H1 (cell line): ENCODE measurements around the gene IL6R. TPM values are rescaled to one million over a fixed set of nuclear protein-coding genes. Genes with fewer than 3 reads are reported as not detected.

Experiments used
- CREB1 ChIP-seq: IDR thresholded peaks from 2 replicates; pipeline ENCODE4 v1.6.1; 2012; ENCODE audit warnings: inconsistent platforms
- NRF1 ChIP-seq: IDR thresholded peaks from 2 replicates; pipeline ENCODE4 v1.6.1; 2011; ENCODE audit warnings: mild to moderate bottlenecking, low read depth, low read length, improper control_type of control experiment
- SIRT6 ChIP-seq: IDR thresholded peaks from one replicate; pipeline ENCODE4 v1.7.1; 2012; ENCODE audit warnings: low read length, inconsistent platforms
- polyA plus RNA-seq, 7 experiments: library from polyadenylated mRNA; depleted of rRNA in 3 of 7; stranded (reverse) in 5 of 7; unstranded in 2 of 7; fragments of >200 nt in 5 of 7; fragments of 200-250 nt in 2 of 7; gene quantifications; 1 replicate in 5 of 7; 2 replicates in 1 of 7; 4 replicates in 1 of 7; pipeline versions ENCODE4 v1.2.1 to v1.2.3, GENCODE V29; 2011 to 2013; ENCODE audit warnings: missing spikeins in 2 of 7, mixed read lengths in 2 of 7
- total RNA-seq: library from RNA; stranded (reverse); fragmentation: NEBNext Ultra II Directional; extraction: Animal tissue kit (Norgen Biotek cat#: 25700); gene quantifications from 2 replicates; pipeline ENCODE4 v1.2.1, GENCODE V29; 2021

The IL6R gene
- total and polyA plus RNA-seq, 2 of the 8 experiments (the other 6 are each of a cell fraction or from before 2014, with no cell fraction given): 2.3 to 3.0 TPM

GRCh38 chr1:154417338-154417608, 12.1 kb downstream of the IL6R start (continued):
- TF ChIP-seq CREB1: no peak
- TF ChIP-seq NRF1: no peak
- TF ChIP-seq SIRT6: no peak
